Amniotic epithelial cell (primary cell): ENCODE measurements around the gene SLC19A1.

ENCODE experiments used
- DNase-seq: peaks from one replicate; pipeline ENCODE4 v3.0.0-alpha.2; 2010; ENCODE audit warnings: low read depth

SLC19A1 gene

GRCh38 chr21:45542242-45542666, at the start of gene SLC19A1:
TSS of gene SLC19A1 (minus strand) at chr21:45542440. CDS start at chr21:45537959, 4,481 bp downstream.
- peak; percentile 27 for DNase-seq

GRCh38 chr21:45591619-45592207, 49.5 kb upstream of the SLC19A1 start:
- no peak for DNase-seq

GRCh38 chr21:45590726-45591618, 48.7 kb upstream of the SLC19A1 start:
- DNase-seq = no peak

GRCh38 chr21:45590246-45590725, 48.0 kb upstream of the SLC19A1 start:
- DNase-seq = peak; percentile 38

GRCh38 chr21:45589686-45590245, 47.5 kb upstream of the SLC19A1 start:
- no peak for DNase-seq

- no peak for DNase-seq
Measured at GRCh38 chr21:45588871-45589491, 46.7 kb upstream of the SLC19A1 start.

- no peak for DNase-seq
Measured at GRCh38 chr21:45588086-45588825, 46.0 kb upstream of the SLC19A1 start.

- no peak for DNase-seq
Measured at GRCh38 chr21:45586289-45586858, 44.1 kb upstream of the SLC19A1 start.

GRCh38 chr21:45584786-45585185, 42.5 kb upstream of the SLC19A1 start:
- no peak for DNase-seq

- no peak for DNase-seq
Measured at GRCh38 chr21:45583831-45584509, 41.7 kb upstream of the SLC19A1 start.

GRCh38 chr21:45582128-45582527, 39.9 kb upstream of the SLC19A1 start:
- DNase-seq = no peak

GRCh38 chr21:45581322-45581712, 39.1 kb upstream of the SLC19A1 start:
- DNase-seq = no peak

GRCh38 chr21:45580576-45581321, 38.5 kb upstream of the SLC19A1 start:
- DNase-seq = no peak

GRCh38 chr21:45580181-45580575, 37.9 kb upstream of the SLC19A1 start:
- DNase-seq = no peak

- DNase-seq = no peak
Measured at GRCh38 chr21:45579383-45580180, 37.3 kb upstream of the SLC19A1 start.

- DNase-seq = no peak
Measured at GRCh38 chr21:45578811-45579381, 36.7 kb upstream of the SLC19A1 start.

GRCh38 chr21:45578176-45578801, 36.0 kb upstream of the SLC19A1 start:
- no peak for DNase-seq

- DNase-seq = no peak
Measured at GRCh38 chr21:45577801-45578175, 35.5 kb upstream of the SLC19A1 start.
